OCI-LY7 (cell line): ENCODE data around the gene PHACTR4.

ENCODE experiments used
- CTCF ChIP-seq: fragments of 200-600 bp; sonication (generic); conservative IDR thresholded peaks from 2 replicates; pipeline ENCODE4 v1.5.1; 2014; ENCODE audit warnings: mild to moderate bottlenecking, antibody characterized with exemption, low read length, moderate library complexity, mixed read lengths
- EZH2phosphoT487 ChIP-seq: fragments of 200-600 bp; sonication (generic); IDR thresholded peaks from 2 replicates; pipeline ENCODE4 v1.6.1; 2018; ENCODE audit warnings: low read depth, borderline replicate concordance, mild to moderate bottlenecking, mixed run types, antibody characterized with exemption, low read length, moderate library complexity, mixed read lengths

- TF ChIP-seq CTCF (no peak), EZH2phosphoT487 (no peak)
Observed at GRCh38 chr1:28416509-28417194, 47.1 kb downstream of the PHACTR4 start.
